IMR-90 (cell line): ENCODE measurements around the gene SLC6A7.

ENCODE experiments used
- CEBPB ChIP-seq: IDR thresholded peaks from 2 replicates; pipeline ENCODE4 v1.6.1; 2012; ENCODE audit warnings: low read depth, low read length, improper control_type of control experiment
- CTCF ChIP-seq: conservative IDR thresholded peaks from 2 replicates; pipeline ENCODE4 v1.5.1; 2012; ENCODE audit warnings: mild to moderate bottlenecking, low read depth, low read length, improper control_type of control experiment

GRCh38 chr5:150167512-150167850 is 22.4 kb upstream of the SLC6A7 start:
- TF ChIP-seq CTCF (no peak), CEBPB (no peak)
